Mesothelial cell of epicardium (in vitro differentiated cells): ENCODE results near the gene PEAK1. TPM values are rescaled to one million over a fixed set of nuclear protein-coding genes. Genes with fewer than 3 reads are reported as not detected.

Source experiments
- DNase-seq, 2 experiments: peaks; one replicate each; pipeline ENCODE4 v3.0.0; 2021; ENCODE audit warnings: low spot score in 2 of 2; ENCODE audit not compliant: unreplicated experiment in 2 of 2
- H3K27ac Mint-ChIP-seq: 2 replicates; pipeline ENCODE4 v1.8.0; 2021; ENCODE audit warnings: mixed read lengths
- H3K27me3 Mint-ChIP-seq: 2 replicates; pipeline ENCODE4 v1.8.0; 2021; ENCODE audit warnings: low read depth, mixed read lengths
- H3K36me3 Mint-ChIP-seq: 2 replicates; pipeline ENCODE4 v1.8.0; 2021; ENCODE audit warnings: mixed read lengths
- H3K4me1 Mint-ChIP-seq: 2 replicates; pipeline ENCODE4 v1.8.0; 2021; ENCODE audit warnings: mixed read lengths
- H3K4me3 Mint-ChIP-seq: 2 replicates; pipeline ENCODE4 v1.8.0; 2021; ENCODE audit warnings: mild to moderate bottlenecking, moderate library complexity, mixed read lengths
- H3K9me3 Mint-ChIP-seq: 2 replicates; pipeline ENCODE4 v1.8.0; 2021; ENCODE audit warnings: mixed read lengths
- total RNA-seq: library from RNA; stranded (reverse); gene quantifications from 3 replicates; pipeline ENCODE4 v1.2.1, GENCODE V29; 2021
- TF ChIP-seq, protein P1 (sequence below): fragments of 200-600 bp; sonication (generic); IDR thresholded peaks from one replicate; pipeline ENCODE4 v1.5.0; 2021; ENCODE audit warnings: antibody characterized with exemption; ENCODE audit not compliant: unreplicated experiment

The PEAK1 gene
- total RNA-seq, 1 donor from 2014 or later: 92.3 TPM

GRCh38 chr15:77311618-77312398 lies 108.1 kb downstream of the PEAK1 start:
- TF ChIP-seq, protein P1, sequence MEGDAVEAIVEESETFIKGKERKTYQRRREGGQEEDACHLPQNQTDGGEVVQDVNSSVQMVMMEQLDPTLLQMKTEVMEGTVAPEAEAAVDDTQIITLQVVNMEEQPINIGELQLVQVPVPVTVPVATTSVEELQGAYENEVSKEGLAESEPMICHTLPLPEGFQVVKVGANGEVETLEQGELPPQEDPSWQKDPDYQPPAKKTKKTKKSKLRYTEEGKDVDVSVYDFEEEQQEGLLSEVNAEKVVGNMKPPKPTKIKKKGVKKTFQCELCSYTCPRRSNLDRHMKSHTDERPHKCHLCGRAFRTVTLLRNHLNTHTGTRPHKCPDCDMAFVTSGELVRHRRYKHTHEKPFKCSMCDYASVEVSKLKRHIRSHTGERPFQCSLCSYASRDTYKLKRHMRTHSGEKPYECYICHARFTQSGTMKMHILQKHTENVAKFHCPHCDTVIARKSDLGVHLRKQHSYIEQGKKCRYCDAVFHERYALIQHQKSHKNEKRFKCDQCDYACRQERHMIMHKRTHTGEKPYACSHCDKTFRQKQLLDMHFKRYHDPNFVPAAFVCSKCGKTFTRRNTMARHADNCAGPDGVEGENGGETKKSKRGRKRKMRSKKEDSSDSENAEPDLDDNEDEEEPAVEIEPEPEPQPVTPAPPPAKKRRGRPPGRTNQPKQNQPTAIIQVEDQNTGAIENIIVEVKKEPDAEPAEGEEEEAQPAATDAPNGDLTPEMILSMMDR: no peak
- Mint-ChIP-seq H3K36me3 (peaks cover 5% of the 10 kb centered on the region), H3K4me3 (no peak overlapping the region), H3K9me3 (peaks cover 4% of the 10 kb centered on the region), H3K27ac (peak overlapping the region; percentile 44), H3K27me3 (no peaks in the 10 kb centered on the region), H3K4me1 (peaks cover 59% of the 10 kb centered on the region)
- no peak for DNase-seq

DNA sequence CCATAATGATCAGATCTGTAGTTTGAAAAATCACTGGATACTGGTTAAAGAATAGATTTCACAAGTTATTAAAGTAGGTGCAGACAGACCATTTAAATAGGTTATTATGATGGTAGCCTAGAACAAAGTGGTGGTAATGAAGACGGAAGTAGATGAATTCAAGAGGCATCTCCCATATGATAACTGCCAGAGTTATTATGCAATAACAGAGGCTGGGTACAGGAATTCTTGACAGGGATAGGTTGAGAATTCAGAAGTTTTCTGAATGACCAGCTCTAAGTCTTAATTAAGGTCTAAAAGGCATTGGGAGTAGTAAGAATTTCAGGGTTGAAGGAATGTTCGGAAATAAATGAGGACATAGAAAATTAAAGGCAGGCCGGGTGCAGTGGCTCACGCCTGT lies 108.9 kb downstream of the PEAK1 start:
- Mint-ChIP-seq H3K27ac (peak overlapping the region; percentile 41), H3K4me1 (peaks cover 63% of the 10 kb centered on the region), H3K36me3 (peaks cover 5% of the 10 kb centered on the region), H3K9me3 (peaks cover 4% of the 10 kb centered on the region), H3K27me3 (no peaks in the 10 kb centered on the region), H3K4me3 (no peak overlapping the region)
- no peak for DNase-seq
- TF ChIP-seq, protein P1: no peak

- H3K9me3 Mint-ChIP-seq: peaks cover 8% of the 10 kb centered on the region
- peaks cover 5% of the 10 kb centered on the region for H3K36me3 Mint-ChIP-seq
- no peak overlapping the region for H3K4me3 Mint-ChIP-seq
- H3K4me1 Mint-ChIP-seq: peaks cover 67% of the 10 kb centered on the region
- TF ChIP-seq, protein P1: no peak
- no peaks in the 10 kb centered on the region for H3K27me3 Mint-ChIP-seq
- no peak for DNase-seq
- H3K27ac Mint-ChIP-seq: peak overlapping the region; percentile 76
Observed at GRCh38 chr15:77309392-77309791, 110.5 kb downstream of the PEAK1 start.

DNA sequence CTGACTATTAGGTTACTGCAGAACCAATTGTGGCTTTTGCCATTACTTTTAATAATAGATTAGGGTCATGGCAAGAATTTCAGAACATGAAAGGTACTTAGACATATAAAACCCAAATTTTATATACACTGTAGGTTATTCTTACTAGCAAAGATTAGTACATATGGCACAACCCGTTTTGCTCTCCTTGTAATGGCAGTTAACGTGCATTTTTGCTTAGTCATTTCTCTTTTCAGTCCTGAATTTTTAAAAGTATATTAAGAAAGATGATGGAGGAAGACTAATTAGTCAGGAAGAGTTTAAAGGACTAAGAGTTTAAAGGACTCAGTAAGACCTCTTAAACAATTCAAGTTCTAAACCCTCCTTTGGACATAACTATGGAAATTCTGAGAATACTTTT lies 114.0 kb downstream of the PEAK1 start:
- H3K36me3 Mint-ChIP-seq: peaks cover 3% of the 10 kb centered on the region
- DNase-seq: no peak
- H3K27me3 Mint-ChIP-seq: no peaks in the 10 kb centered on the region
- peaks cover 54% of the 10 kb centered on the region for H3K4me1 Mint-ChIP-seq
- peaks cover 3% of the 10 kb centered on the region for H3K9me3 Mint-ChIP-seq
- H3K27ac Mint-ChIP-seq: no peak overlapping the region
- H3K4me3 Mint-ChIP-seq: no peak overlapping the region
- TF ChIP-seq, protein P1: no peak

DNA sequence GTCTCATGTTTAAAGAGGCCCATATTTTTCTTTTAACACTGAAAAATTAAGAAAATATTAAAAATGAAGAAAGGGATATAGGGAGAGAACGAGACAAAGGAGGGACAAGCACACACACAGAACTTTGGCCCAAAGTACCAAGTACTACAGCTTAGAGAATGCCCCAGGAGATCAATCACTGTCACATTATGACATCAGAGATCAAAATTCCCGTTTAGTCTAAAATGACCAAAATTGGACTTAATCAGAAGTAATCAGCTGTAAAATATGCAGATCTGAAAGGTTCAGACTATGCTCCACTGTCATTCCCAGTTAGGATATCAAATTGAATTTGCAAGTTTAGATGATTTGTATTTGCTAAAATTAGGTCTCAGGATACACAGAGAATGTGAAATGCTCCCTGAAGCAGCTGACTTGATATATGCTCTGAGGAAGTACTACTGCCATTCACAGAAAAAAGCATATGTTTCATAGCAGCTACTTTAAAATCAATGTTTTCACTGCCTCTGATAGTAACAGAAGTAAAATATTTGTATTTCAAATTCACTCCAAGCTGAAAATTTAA lies 123.0 kb downstream of the PEAK1 start:
- no peak overlapping the region for H3K4me3 Mint-ChIP-seq
- TF ChIP-seq, protein P1: no peak
- no peak overlapping the region for H3K27ac Mint-ChIP-seq

More for the DNA sequence above, 123.0 kb downstream of the PEAK1 start:
- no peaks in the 10 kb centered on the region for H3K27me3 Mint-ChIP-seq
- peaks cover 17% of the 10 kb centered on the region for H3K4me1 Mint-ChIP-seq
- DNase-seq: no peak
- peaks cover 4% of the 10 kb centered on the region for H3K9me3 Mint-ChIP-seq
- H3K36me3 Mint-ChIP-seq: peaks cover under 1% of the 10 kb centered on the region
